Activated effector memory CD4-positive, alpha-beta T cell treated with anti-CD3 and anti-CD28 coated beads, Interleukin-2, amount 50 U/mL, for 16 hours (primary cell): ENCODE measurements around the gene TMEM178A.
"Not testable (repeated sequence)": the region's sequence is repeated elsewhere in the genome, so short reads cannot be mapped to it uniquely, and the experiment has no call there.

Experiments used
- DNase-seq: peaks from one replicate; pipeline ENCODE4 v3.0.0-alpha.2; 2020

TMEM178A gene

GRCh38 chr2:39665811-39666490 is at the start of gene TMEM178A:
Gene TMEM178A (plus strand): TSS chr2:39665917. CDS start chr2:39665975, 58 bp downstream.
- no peak for DNase-seq

- no peak for DNase-seq
These were observed 47.5 kb upstream of the TMEM178A start for GRCh38 chr2:39618236-39618635.

- DNase-seq: no peak
These were observed 47.0 kb upstream of the TMEM178A start for GRCh38 chr2:39618736-39619135.

- DNase-seq: no peak
These were observed 45.6 kb upstream of the TMEM178A start for GRCh38 chr2:39620067-39620466.

GRCh38 chr2:39621596-39621995 is 44.1 kb upstream of the TMEM178A start:
- no peak for DNase-seq

GRCh38 chr2:39622860-39623259 is 42.9 kb upstream of the TMEM178A start:
- no peak for DNase-seq

GRCh38 chr2:39623917-39624316 is 41.8 kb upstream of the TMEM178A start:
- no peak for DNase-seq

GRCh38 chr2:39625193-39625926 is 40.4 kb upstream of the TMEM178A start:
- DNase-seq: no peak

- no peak for DNase-seq
These were observed 39.8 kb upstream of the TMEM178A start for GRCh38 chr2:39625927-39626270.

GRCh38 chr2:39628346-39628745 is 37.4 kb upstream of the TMEM178A start:
- not testable (repeated sequence) for DNase-seq

GRCh38 chr2:39629646-39630045 is 36.1 kb upstream of the TMEM178A start:
- no peak for DNase-seq

GRCh38 chr2:39631256-39631655 is 34.5 kb upstream of the TMEM178A start:
- no peak for DNase-seq

GRCh38 chr2:39631718-39632117 is 34.0 kb upstream of the TMEM178A start:
- no peak for DNase-seq

- DNase-seq: no peak
These were observed 32.8 kb upstream of the TMEM178A start for GRCh38 chr2:39632876-39633275.

- DNase-seq: no peak
These were observed 29.4 kb upstream of the TMEM178A start for GRCh38 chr2:39636306-39636705.

- no peak for DNase-seq
These were observed 27.1 kb upstream of the TMEM178A start for GRCh38 chr2:39638581-39638980.

GRCh38 chr2:39640107-39640506 is 25.6 kb upstream of the TMEM178A start:
- no peak for DNase-seq

GRCh38 chr2:39640681-39641080 is 25.0 kb upstream of the TMEM178A start:
- DNase-seq: no peak

GRCh38 chr2:39641635-39642034 is 24.1 kb upstream of the TMEM178A start:
- DNase-seq: no peak

- no peak for DNase-seq
These were observed 23.5 kb upstream of the TMEM178A start for GRCh38 chr2:39642051-39642718.

- no peak for DNase-seq
These were observed 19.9 kb upstream of the TMEM178A start for GRCh38 chr2:39645826-39646225.

- no peak for DNase-seq
These were observed 19.4 kb upstream of the TMEM178A start for GRCh38 chr2:39646267-39646666.

- no peak for DNase-seq
These were observed 18.5 kb upstream of the TMEM178A start for GRCh38 chr2:39647104-39647765.

GRCh38 chr2:39648580-39648979 is 17.1 kb upstream of the TMEM178A start:
- no peak for DNase-seq
